Right hindlimb (tissue), 1 donor: Measurements from ENCODE around the gene RAP1GAP2.

ENCODE experiments used
- DNase-seq: peaks from one replicate; pipeline ENCODE4 v3.0.0-alpha.2; 2018

Gene RAP1GAP2

GRCh38 chr17:3004150-3004801 lies 208.0 kb downstream of the RAP1GAP2 start:
- DNase-seq: peak; percentile 97

- DNase-seq: no peak
Measured at GRCh38 chr17:3004925-3005324, 208.7 kb downstream of the RAP1GAP2 start.

DNA sequence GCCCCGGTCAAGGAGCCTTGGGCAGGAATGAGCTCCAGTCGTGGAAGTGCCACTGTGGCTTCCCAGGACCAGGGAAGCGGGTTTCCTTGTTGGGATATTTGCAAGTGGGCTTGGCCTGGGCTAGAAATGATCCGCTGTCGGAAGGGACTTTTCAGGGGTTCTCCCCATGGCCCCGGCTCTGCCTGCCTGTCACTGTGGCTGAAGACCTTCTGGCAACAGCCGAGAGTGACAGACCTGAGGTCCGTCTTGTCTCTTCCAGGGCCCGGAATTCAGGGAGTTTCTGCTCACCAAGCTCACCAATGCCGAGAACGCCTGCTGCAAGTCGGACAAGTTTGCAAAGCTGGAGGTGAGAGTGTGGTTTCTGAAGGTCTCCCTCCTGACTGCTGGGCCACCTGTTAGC lies 209.5 kb downstream of the RAP1GAP2 start:
- DNase-seq: no peak

- no peak for DNase-seq
Measured at GRCh38 chr17:3006801-3007200, 210.6 kb downstream of the RAP1GAP2 start.

DNA sequence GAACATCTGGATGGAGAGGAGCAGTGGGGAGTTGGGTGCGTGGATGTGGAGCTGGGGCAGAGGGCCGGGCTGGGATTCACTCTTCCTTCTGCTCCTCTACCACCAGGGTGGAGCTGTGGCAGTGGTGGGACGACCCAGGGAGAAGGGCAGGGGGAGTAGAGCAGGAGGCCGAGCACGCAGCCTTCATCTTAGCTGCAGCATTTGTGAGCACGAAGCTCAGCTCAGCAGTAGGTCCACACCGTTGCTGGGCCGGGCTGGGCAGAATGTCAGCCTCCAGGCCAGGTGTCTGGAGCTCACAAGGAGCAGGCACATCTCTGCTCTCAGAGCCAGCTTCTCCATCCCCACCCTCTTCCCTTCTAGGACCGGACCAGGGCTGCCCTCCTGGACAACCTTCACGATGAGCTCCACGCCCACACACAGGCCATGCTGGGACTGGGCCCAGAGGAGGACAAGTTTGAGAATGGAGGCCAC lies 211.4 kb downstream of the RAP1GAP2 start:
- DNase-seq: no peak

GRCh38 chr17:3008336-3009288 lies 212.4 kb downstream of the RAP1GAP2 start:
- DNase-seq: no peak

GRCh38 chr17:3009411-3009920 lies 213.2 kb downstream of the RAP1GAP2 start:
- DNase-seq: no peak

- no peak for DNase-seq
Measured at GRCh38 chr17:3011891-3012290, 215.7 kb downstream of the RAP1GAP2 start.

DNA sequence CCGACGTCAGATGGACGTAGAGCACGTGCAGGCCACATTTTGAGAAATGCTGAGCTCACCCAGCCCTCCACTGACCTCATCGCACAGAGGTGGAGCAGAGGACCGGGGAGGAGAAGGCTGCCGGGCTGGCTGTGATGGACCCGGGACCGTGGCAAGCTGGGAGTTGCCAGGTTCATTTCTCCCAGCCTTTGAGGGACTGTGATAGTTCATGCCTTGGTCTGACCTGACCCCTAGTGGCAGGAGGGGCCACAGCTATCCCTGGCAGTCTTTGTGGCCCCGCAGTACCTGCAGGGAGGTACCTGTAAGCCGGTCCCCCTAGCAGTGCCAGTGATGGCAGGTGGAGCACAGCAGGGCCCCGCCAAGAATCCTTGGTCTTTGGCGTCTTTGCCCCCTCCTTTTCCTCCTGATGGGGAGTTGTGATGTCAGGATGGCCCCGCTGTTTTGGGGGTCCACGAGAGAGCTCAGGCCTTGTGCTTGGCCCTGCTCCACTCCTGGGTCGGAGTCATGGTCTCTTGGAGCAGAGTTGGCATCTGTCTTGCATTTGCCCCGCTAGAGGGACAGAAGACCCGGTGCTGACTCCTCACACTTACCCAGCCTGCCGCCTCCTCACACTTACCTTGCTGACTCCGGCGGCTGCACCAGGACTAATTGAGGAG lies 216.8 kb downstream of the RAP1GAP2 start:
- DNase-seq: peak; percentile 72

- DNase-seq: no peak
Measured at GRCh38 chr17:3015890-3016289, 219.7 kb downstream of the RAP1GAP2 start.

GRCh38 chr17:3017936-3018335 lies 221.7 kb downstream of the RAP1GAP2 start:
- no peak for DNase-seq

DNA sequence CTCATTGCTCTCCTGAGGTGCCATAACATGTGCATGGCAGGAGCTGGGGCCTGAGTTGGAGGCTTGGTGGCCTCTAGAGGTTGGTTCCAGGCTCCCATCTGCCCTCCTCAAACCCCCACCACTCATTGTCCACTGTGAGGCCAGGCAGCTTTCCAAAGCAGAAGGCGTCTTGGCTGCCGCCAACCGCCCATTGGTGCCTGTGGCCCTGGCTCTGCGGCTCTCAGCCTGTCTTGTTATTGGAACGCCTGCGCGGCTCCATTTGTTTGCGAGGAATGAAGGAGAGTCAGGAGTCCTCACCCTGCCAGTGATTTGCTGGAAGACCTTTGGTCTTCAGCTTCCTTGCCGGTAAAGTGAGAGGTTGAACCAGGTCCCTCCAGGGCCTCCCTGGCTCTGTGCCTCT lies 223.5 kb downstream of the RAP1GAP2 start:
- DNase-seq: no peak

DNA sequence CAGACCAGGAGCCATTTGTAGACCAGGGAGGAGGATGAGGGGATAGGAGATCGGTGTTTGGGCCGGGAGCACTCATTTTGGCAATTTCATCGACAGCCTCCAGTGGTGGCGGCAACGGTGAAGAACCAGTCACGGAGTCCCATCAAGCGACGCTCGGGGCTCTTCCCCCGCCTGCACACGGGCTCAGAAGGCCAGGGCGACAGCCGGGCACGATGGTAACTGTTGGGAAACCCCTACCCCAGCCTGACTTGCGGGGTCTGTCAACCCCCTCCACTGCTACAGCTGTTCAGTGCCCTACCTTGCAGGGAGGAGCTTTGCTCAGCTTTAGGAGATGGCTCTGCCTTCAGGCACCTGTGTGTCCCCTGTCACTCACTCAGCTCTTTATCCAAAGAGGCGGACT lies 224.1 kb downstream of the RAP1GAP2 start:
- no peak for DNase-seq

GRCh38 chr17:3022197-3022596 lies 226.0 kb downstream of the RAP1GAP2 start:
- DNase-seq: no peak

GRCh38 chr17:3024346-3024745 lies 228.1 kb downstream of the RAP1GAP2 start:
- DNase-seq: no peak

GRCh38 chr17:3025421-3026124 lies 229.3 kb downstream of the RAP1GAP2 start:
- DNase-seq: no peak

- DNase-seq: no peak
Measured at GRCh38 chr17:3026125-3026855, 230.1 kb downstream of the RAP1GAP2 start.

- DNase-seq: no peak
Measured at GRCh38 chr17:3026856-3027751, 230.9 kb downstream of the RAP1GAP2 start.

DNA sequence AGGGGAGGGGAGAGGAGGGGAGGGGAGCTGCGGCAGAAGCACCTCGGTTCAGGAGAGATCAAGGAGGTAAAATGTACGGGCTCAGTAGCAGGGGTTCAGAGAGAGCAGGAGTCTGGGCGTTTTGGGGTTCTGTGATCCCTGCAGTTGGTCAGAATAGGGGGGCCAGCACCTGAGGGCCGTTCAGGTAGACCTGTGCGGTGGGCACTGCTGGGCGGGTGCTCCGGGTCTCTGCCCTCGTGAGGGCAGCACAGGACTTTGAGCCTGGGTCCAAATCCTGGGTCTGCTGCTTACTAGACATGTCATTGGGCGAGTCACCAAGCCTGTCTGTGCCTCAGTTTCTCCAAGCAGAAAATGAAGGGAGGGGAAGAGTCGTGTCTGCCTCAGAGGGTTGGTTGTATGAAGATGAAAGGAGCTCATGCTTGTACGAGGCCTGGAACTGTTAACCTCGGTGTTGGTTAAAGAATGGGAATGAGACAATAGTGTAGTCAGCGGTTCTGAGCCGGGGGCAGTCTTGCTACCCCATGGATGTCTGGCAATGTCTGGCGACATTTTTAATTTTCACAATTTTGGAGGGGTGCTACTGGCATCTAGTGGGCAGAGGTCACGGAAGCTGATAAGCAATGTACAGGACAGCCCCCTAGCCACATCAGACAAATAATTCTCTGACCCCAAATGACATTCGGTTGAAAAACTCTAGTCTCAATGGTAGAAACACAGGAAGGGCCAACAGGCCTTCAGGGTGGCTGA lies 231.7 kb downstream of the RAP1GAP2 start:
- DNase-seq: no peak
